ENCODE data around the gene MAD1L1. TPM values are rescaled to one million over a fixed set of nuclear protein-coding genes. Genes with fewer than 3 reads are reported as not detected.

The MAD1L1 gene
- total and polyA plus RNA-seq, 2 of the 4 experiments (the other 2 are of a cell fraction) = 29.0 to 40.9 TPM

DNA sequence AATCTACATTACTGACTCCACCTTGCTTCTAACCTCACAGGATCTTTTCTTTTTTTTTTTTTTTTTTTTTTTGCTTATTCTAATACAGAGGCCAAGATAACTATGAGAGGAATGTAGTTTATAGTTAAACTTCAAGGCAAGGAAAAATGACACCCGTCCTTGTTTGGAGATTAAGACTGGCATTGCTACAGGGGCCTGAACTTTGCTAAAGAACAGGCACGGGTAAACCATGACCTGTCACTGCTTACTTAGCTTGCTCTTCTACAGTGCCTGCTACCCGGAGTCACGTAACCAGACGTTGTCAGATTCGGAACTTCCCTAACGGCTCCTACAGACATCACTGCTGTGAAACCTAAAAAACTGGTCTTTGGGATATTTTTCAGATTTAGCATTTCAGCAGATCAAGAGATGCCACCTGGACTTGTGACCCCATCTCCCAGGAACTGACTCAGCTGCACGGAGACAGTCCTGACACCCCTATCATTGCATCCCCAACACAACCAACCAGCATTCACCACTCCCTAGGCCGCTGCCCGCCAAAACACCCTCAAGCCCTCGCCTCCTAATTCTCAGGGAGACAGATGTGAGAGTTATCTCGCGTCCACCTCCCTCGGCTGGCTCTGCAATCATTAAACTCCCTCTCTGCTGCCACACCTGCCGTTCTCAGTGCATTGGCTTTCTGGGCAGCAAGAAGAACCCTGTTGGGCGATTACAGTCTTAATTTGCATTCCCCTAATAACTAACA, 27.5 kb downstream of the MAD1L1 start (continued):
- no peak for TF ChIP-seq BHLHE40 (IDR thresholded peaks at IDR 0.05; ENCODE audit: low read depth, low read length)

GRCh38 chr7:2204446-2204845, 28.3 kb downstream of the MAD1L1 start:
- Histone ChIP-seq H2AK9ac (replicated peaks; ENCODE audit: low read depth, low read length, poor library complexity) (no peak overlapping the region), H3K4ac (ENCODE audit: low read depth, low read length) (peak overlapping the region; percentile 21; the same call in 1 of the 2 replicates), H3K18ac (ENCODE audit: low read depth, low read length) (no peak overlapping the region), H3K27ac (ENCODE audit: insufficient read depth, low read length) (no peak overlapping the region), H3K9me1 (ENCODE audit: insufficient read depth, low read length) (peaks cover 14% of the 10 kb centered on the region), H3K56ac (ENCODE audit: extremely low read depth, insufficient read depth, low read length) (no peak overlapping the region), H2BK120ac (ENCODE audit: low read depth, low read length) (peak overlapping the region; percentile 14; the same call in 1 of the 2 replicates), H3K4me3 (ENCODE audit: insufficient read depth, low read depth, low read length) (no peak overlapping the region), H2BK20ac (ENCODE audit: low read depth, low read length) (no peak overlapping the region; the same call in 1 of the 2 replicates), H4K5ac (ENCODE audit: low read depth, low read length) (no peak overlapping the region), H4K91ac (ENCODE audit: insufficient read depth, low read depth, low read length) (no peak overlapping the region; the same call in 1 of the 2 replicates), H3K27me3 (ENCODE audit: control insufficient read depth, insufficient read depth, low read length) (no peaks in the 10 kb centered on the region), H3K36me3 (ENCODE audit: control insufficient read depth, insufficient read depth, low read length) (peaks cover 18% of the 10 kb centered on the region), H4K8ac (ENCODE audit: low read depth in 2 of 2, low read length in 2 of 2) (no peak overlapping the region), H3K4me2 (ENCODE audit: low read depth, low read length) (no peak overlapping the region), H2AFZ (replicated peaks; ENCODE audit: low read length, poor library complexity) (no peak overlapping the region), H2AK5ac (ENCODE audit: low read depth, low read length) (peak overlapping the region; percentile 43; the same call in 1 of the 2 replicates), H3K14ac (replicated peaks; ENCODE audit: low read depth, low read length) (0 out of 2 replicates have a peak overlapping the region, but pooled peaks have one; percentile 13), H2BK5ac (ENCODE audit: low read depth, low read length, poor library complexity, severe bottlenecking) (no peak overlapping the region), H4K20me1 (ENCODE audit: insufficient read depth, low read length) (peaks cover 11% of the 10 kb centered on the region), H3K79me1 (ENCODE audit: low read depth in 1 of 2, low read length in 2 of 2) (peaks cover 0 to 26% of the 10 kb centered on the region in 2 experiments), H2BK15ac (ENCODE audit: low read depth, low read length) (0 out of 3 replicates have a peak overlapping the region, but pooled peaks have one; percentile 48), H3K23ac (ENCODE audit: low read depth, low read length) (no peak overlapping the region), H3K9ac (ENCODE audit: low read depth, low read length) (no peak overlapping the region), H3K9me3 (ENCODE audit: control insufficient read depth, insufficient read depth, low read length) (no peaks in the 10 kb centered on the region), H3K4me1 (ENCODE audit: control insufficient read depth, insufficient read depth, low read length) (peaks cover 16% of the 10 kb centered on the region)
- intact Hi-C loops (cut with micrococcal nuclease) = loop anchor here (10.0 kb wide), 1 partner anchor 100 kb away; no protein-coding TSS in a partner anchor
- ATAC-seq (ENCODE audit: low read depth) (no peak; the same call in 1 of the 2 replicates), DNase-seq (no peak)
- in situ Hi-C loops (cut with MboI; ENCODE audit: low sequenced_read_pairs) = loop anchor here (10.0 kb wide), 1 partner anchor 630 kb away; the partner anchor contains the start of gene PSMG3
- POLR2A ChIA-PET (ENCODE audit: unreplicated experiment) = no interaction called here
- TF ChIP-seq RFX5 (IDR thresholded peaks at IDR 0.05; ENCODE audit: low read depth, low read length) (no peak), ELK1 (IDR thresholded peaks at IDR 0.05; ENCODE audit: borderline replicate concordance, low read depth, low read length) (no peak), CHD1 (IDR thresholded peaks at IDR 0.05; ENCODE audit: low read depth, low read length) (no peak), SMC3 (IDR thresholded peaks at IDR 0.05; ENCODE audit: low read depth, low read length) (no peak), RAD21 (IDR thresholded peaks at IDR 0.05; ENCODE audit: low read length) (no peak), FOS (IDR thresholded peaks at IDR 0.05; ENCODE audit: low read depth, low read length) (no peak), MXI1 (IDR thresholded peaks at IDR 0.05; ENCODE audit: borderline replicate concordance, low read depth, low read length) (no peak), CEBPB (IDR thresholded peaks at IDR 0.05; ENCODE audit: low read depth, low read length) (no peak)
- CTCF ChIA-PET = interaction anchor here (1.1 kb wide), 1 partner anchor 9 kb away, joined by 3 read pairs; no protein-coding TSS in a partner anchor
- dilution Hi-C loops (cut with HindIII; ENCODE audit: low sequenced_read_pairs, unreplicated experiment) = no loop called here
- no TSS peak for BruUV-seq (replicated peaks)
- WGBS, 2 experiments (ENCODE audit: extremely low coverage in 2 of 2, insufficient read length in 1 of 2) = 92% methylated on average over 5 of the region's 11 CpGs; no CpG with 5 or more reads in 1 of the 2 experiments
